Measurements from ENCODE around the gene NDRG2. TPM values are rescaled to one million over a fixed set of nuclear protein-coding genes. Genes with fewer than 3 reads are reported as not detected.

Gene NDRG2
- polyA plus RNA-seq, 3 donors = 6.8 to 11.7 (median 11.1) TPM

DNA sequence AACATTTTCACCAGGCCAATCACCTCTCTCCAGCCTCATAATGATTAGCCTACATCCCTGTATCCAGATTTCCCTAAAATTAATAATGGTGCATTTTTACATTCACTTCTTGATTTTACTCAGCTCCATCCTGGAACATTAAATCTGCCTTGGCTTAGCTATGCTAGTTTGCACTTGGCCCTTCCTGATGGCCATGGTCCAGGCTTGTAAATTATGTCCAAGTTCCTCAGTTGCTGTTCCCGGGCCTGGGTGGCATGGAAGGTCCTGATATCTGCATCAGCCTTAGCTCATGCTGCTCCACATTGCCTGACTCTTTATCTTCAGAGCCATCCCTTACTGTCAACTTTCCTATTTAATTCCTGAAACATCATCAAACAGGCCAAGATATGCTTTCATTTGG lies 46.2 kb downstream of the NDRG2 start:
- no peak overlapping the region for H3K4me2 ChIP-seq (replicated peaks; ENCODE audit: extremely low read depth, low read length, poor library complexity, severe bottlenecking)
- no peaks in the 10 kb centered on the region for H4K20me1 ChIP-seq (ENCODE audit: insufficient read depth, low read length)
- intact Hi-C loops (cut with micrococcal nuclease) = loop anchor here in 1 of 2 donors (10.0 kb wide), 1 partner anchor 284 kb away; no protein-coding TSS in a partner anchor
- no peak overlapping the region for H3K4me3 ChIP-seq (replicated peaks in 1 of 3; ENCODE audit: low read depth in 2 of 3, low read length in 3 of 3)
- no peaks in the 10 kb centered on the region for H3K27me3 ChIP-seq (ENCODE audit: control insufficient read depth in 2 of 2, insufficient read depth in 2 of 2, low read length in 2 of 2)
- peaks cover 1 to 4% (median 3%) of the 10 kb centered on the region in 3 donors for H3K27me3 Mint-ChIP-seq (ENCODE audit: low read depth in 3 of 3)
- H3K36me3 ChIP-seq (replicated peaks in 1 of 2; ENCODE audit: control insufficient read depth in 1 of 2, insufficient read depth in 2 of 2, low read length in 2 of 2) = no peaks in the 10 kb centered on the region
- H3K9ac ChIP-seq (ENCODE audit: insufficient read depth, low read length, poor library complexity, severe bottlenecking) = no peak overlapping the region
- no peak overlapping the region for H3K4me3 Mint-ChIP-seq
- H3K4me1 ChIP-seq (ENCODE audit: control insufficient read depth in 1 of 2, insufficient read depth in 2 of 2, low read length in 2 of 2) = peaks cover 7 to 8% of the 10 kb centered on the region in 2 donors
- H3K4me1 Mint-ChIP-seq = no peaks in the 10 kb centered on the region
- TF ChIP-seq, protein P1, sequence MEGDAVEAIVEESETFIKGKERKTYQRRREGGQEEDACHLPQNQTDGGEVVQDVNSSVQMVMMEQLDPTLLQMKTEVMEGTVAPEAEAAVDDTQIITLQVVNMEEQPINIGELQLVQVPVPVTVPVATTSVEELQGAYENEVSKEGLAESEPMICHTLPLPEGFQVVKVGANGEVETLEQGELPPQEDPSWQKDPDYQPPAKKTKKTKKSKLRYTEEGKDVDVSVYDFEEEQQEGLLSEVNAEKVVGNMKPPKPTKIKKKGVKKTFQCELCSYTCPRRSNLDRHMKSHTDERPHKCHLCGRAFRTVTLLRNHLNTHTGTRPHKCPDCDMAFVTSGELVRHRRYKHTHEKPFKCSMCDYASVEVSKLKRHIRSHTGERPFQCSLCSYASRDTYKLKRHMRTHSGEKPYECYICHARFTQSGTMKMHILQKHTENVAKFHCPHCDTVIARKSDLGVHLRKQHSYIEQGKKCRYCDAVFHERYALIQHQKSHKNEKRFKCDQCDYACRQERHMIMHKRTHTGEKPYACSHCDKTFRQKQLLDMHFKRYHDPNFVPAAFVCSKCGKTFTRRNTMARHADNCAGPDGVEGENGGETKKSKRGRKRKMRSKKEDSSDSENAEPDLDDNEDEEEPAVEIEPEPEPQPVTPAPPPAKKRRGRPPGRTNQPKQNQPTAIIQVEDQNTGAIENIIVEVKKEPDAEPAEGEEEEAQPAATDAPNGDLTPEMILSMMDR (IDR thresholded peaks at IDR 0.05) = no peak
- H3K9me3 Mint-ChIP-seq = peaks cover 0 to 1% (median 0%) of the 10 kb centered on the region in 7 donors
- H3K9me3 ChIP-seq (replicated peaks in 1 of 2; ENCODE audit: control insufficient read depth in 1 of 2, insufficient read depth in 1 of 2, low read length in 2 of 2) = no peaks in the 10 kb centered on the region
- H3K27ac Mint-ChIP-seq = no peak overlapping the region
- H2AFZ ChIP-seq (ENCODE audit: insufficient read depth, low read depth, low read length, poor library complexity, severe bottlenecking) = no peak overlapping the region
- no peak for DNase-seq
- H3K36me3 Mint-ChIP-seq = no peaks in the 10 kb centered on the region
- no peaks in the 10 kb centered on the region for H3K79me2 ChIP-seq (ENCODE audit: insufficient read depth, low read length)
- 20% methylated on average over 1 of the region's 1 CpG for WGBS (ENCODE audit: insufficient coverage)
- no peak overlapping the region for H3K27ac ChIP-seq (ENCODE audit: low read depth in 1 of 2, low read length in 2 of 2)

GRCh38 chr14:20976291-20976690 lies 48.6 kb downstream of the NDRG2 start:
- H3K27ac ChIP-seq (ENCODE audit: low read depth in 1 of 2, low read length in 2 of 2) = no peak overlapping the region
- WGBS (ENCODE audit: insufficient coverage) = no CpG with 5 or more reads among the region's 1 CpG
- no peak overlapping the region for H3K9ac ChIP-seq (ENCODE audit: insufficient read depth, low read length, poor library complexity, severe bottlenecking)
- no peaks in the 10 kb centered on the region for H3K9me3 ChIP-seq (replicated peaks in 1 of 2; ENCODE audit: control insufficient read depth in 1 of 2, insufficient read depth in 1 of 2, low read length in 2 of 2)
- H3K79me2 ChIP-seq (ENCODE audit: insufficient read depth, low read length) = no peaks in the 10 kb centered on the region
- no peak overlapping the region for H3K4me2 ChIP-seq (replicated peaks; ENCODE audit: extremely low read depth, low read length, poor library complexity, severe bottlenecking)
- DNase-seq = no peak
- no peaks in the 10 kb centered on the region for H3K36me3 ChIP-seq (replicated peaks in 1 of 2; ENCODE audit: control insufficient read depth in 1 of 2, insufficient read depth in 2 of 2, low read length in 2 of 2)
- Mint-ChIP-seq H3K36me3 (no peaks in the 10 kb centered on the region), H3K27ac (no peak overlapping the region), H3K4me3 (no peak overlapping the region), H3K27me3 (ENCODE audit: low read depth in 3 of 3) (peaks cover 5 to 9% (median 7%) of the 10 kb centered on the region in 3 donors), H3K4me1 (peaks cover 8% of the 10 kb centered on the region), H3K9me3 (no peaks in the 10 kb centered on the region)
- no peaks in the 10 kb centered on the region for H4K20me1 ChIP-seq (ENCODE audit: insufficient read depth, low read length)
- TF ChIP-seq, protein P1 (IDR thresholded peaks at IDR 0.05) = no peak
- intact Hi-C loops (cut with micrococcal nuclease) = loop anchor here in 1 of 2 donors (10.0 kb wide), 1 partner anchor 281 kb away; no protein-coding TSS in a partner anchor
- H2AFZ ChIP-seq (ENCODE audit: insufficient read depth, low read depth, low read length, poor library complexity, severe bottlenecking) = no peak overlapping the region
- H3K4me1 ChIP-seq (ENCODE audit: control insufficient read depth in 1 of 2, insufficient read depth in 2 of 2, low read length in 2 of 2) = peaks cover 13 to 14% of the 10 kb centered on the region in 2 donors
- no peak overlapping the region for H3K4me3 ChIP-seq (replicated peaks in 1 of 3; ENCODE audit: low read depth in 2 of 3, low read length in 3 of 3)
- H3K27me3 ChIP-seq (ENCODE audit: control insufficient read depth in 2 of 2, insufficient read depth in 2 of 2, low read length in 2 of 2) = no peaks in the 10 kb centered on the region
